Right lobe of liver (tissue), 4 donors: Measurements from ENCODE around the gene KCNJ12.
"Not testable (repeated sequence)": the region's sequence is repeated elsewhere in the genome, so short reads cannot be mapped to it uniquely, and the experiment has no call there.

ENCODE experiments used
- CTCF ChIP-seq, 4 donors: fragments of 200-600 bp in 3 of 4; fragments of 450-650 bp in 1 of 4; IDR thresholded peaks; one replicate each; pipeline versions ENCODE4 v1.5.1 to v1.8.0; 2016 to 2022; ENCODE audit warnings: antibody characterized with exemption in 4 of 4, mild to moderate bottlenecking in 2 of 4
- POLR2A ChIP-seq: fragments of 450-650 bp; IDR thresholded peaks from one replicate; pipeline ENCODE4 v1.6.1; 2017; ENCODE audit warnings: antibody characterized with exemption, mild to moderate bottlenecking
- donor health status: DM: no; HTN: no; CAD: no.
- donor health status: DM: no; HTN: no; CAD: no.
- donor health status: DM: no; HTN: yes; CAD: no.

GRCh38 chr17:21447552-21447951, 71.4 kb downstream of the KCNJ12 start:
- not testable (repeated sequence) for TF ChIP-seq CTCF (IDR thresholded peaks at IDR 0.05); POLR2A
